NCI-H2081 (cell line): ENCODE data around the gene GPR84.
"Not testable (repeated sequence)": the region's sequence is repeated elsewhere in the genome, so short reads cannot be mapped to it uniquely, and the experiment has no call there.

ENCODE experiments used
- DNase-seq, 2 experiments: peaks; one replicate each; lab custom pipeline; 2025; lab: John Stamatoyannopoulos, UW

Gene GPR84

DNA sequence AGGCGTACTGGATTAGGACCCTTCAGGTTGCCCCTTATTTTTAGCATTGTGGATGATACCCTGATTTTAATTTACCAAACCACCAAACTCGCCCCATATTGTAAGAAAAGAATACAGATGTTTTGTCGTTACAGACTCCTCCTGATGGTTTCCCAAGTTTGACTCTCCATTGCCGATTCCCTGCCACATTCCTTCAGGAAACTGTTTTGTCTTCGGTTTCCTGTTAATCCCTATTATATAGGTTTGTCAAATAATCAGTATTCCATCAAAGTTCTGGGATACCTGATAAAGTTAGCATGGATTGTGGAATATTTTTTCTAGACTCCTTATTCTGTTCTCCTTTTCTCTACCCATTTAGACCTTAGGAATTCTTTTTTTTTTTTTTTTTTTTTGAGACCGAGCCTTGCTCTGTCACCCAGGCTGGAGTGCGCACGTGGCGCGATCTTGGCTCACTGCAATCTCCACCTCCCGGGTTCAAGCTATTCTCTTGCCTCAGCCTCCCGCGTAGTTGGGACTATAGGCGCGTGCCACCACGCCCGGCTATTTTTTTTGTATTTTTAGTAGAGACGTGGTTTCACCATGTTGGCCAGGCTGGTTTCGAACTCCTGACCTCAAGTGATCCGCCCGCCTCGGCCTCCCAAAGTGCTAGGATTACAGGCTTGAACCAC, 38.7 kb downstream of the GPR84 start:
- not testable (repeated sequence) for DNase-seq

DNA sequence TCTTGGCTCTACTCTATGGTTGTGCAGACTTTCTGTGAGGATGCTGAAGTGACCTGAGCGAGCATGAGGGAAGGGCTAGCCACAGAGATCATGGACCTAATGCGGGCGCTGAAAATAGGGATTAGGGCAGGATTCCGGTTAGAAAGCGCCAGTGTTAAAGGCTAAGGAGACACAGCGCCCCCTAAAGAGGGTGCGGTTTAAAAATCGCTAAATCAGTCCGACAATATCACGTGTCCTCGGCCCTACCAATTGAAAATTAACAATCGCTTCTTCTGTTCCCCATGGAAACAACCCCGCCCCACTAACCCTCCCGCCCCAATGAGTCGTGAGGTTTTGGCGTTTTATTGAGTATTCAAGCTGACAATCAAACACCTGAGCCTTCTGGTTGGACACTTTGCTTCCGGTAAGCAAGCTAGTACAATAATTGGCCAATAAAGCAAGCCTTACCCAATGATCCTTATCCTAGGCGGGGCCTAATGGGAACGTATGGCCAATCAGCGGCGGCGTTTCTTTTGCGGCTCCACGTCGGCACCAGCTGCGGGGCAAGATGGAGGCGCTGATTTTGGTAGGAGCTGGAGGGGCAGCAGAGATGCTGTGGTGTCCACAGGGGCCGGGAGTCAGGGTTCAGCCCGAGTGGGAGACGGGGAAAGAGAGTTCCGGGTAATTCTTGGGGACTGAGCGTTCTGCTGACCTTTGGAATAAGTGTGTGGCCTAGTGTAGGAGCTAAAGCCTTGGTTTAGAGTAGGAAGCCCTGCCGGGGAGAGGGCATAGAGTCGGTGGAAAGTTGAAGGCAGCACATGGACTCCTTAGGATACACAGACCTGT, 39.5 kb downstream of the GPR84 start, which contains the start of gene COPZ1:
TSS of gene COPZ1 (plus strand) at position 515 of the 825 bp plus-strand sequence. CDS start at position 548, 33 bp downstream.
- DNase-seq, result peak; percentile 98 to 100

DNA sequence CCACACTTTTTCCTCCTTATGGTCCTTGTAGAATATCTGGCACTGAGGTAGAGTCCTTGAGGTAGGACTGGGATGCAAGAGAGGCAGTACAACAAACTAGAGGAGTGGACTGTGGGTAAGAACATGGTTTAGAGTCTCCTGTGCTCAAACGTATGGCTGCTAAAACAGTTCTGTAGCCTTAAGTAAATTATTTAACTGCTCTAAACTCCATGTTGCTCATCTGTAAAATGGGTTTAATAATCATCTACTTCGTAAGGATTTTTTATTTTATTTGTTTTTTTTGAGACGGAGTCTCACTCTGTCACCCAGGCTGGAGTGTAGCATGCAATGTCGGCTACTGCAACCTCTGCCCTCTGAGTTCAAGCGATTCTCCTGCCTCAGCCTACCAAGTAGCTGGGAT, 42.9 kb downstream of the GPR84 start:
- DNase-seq, result no peak
